NOMO-1 (cell line): ENCODE measurements around the gene TTLL5.

ENCODE experiments used
- DNase-seq, 2 experiments: peaks; one replicate each; lab custom pipeline; 2025; ENCODE audit not compliant: unreplicated experiment in 2 of 2; lab: John Stamatoyannopoulos, UW

The TTLL5 gene

GRCh38 chr14:75726321-75726720, 65.3 kb downstream of the TTLL5 start:
- no peak for DNase-seq

- no peak for DNase-seq
These were observed 66.1 kb downstream of the TTLL5 start for GRCh38 chr14:75727124-75727523.

- DNase-seq: no peak
These were observed 71.8 kb downstream of the TTLL5 start for GRCh38 chr14:75732888-75733287.

GRCh38 chr14:75734854-75735253, 73.8 kb downstream of the TTLL5 start:
- DNase-seq: no peak

- DNase-seq: no peak
These were observed 75.9 kb downstream of the TTLL5 start for GRCh38 chr14:75736845-75737485.

GRCh38 chr14:75738192-75738591, 77.1 kb downstream of the TTLL5 start:
- DNase-seq: no peak

GRCh38 chr14:75742867-75743266, 81.8 kb downstream of the TTLL5 start:
- no peak for DNase-seq

- no peak for DNase-seq
These were observed 86.9 kb downstream of the TTLL5 start for GRCh38 chr14:75747899-75748298.

GRCh38 chr14:75748336-75748735, 87.3 kb downstream of the TTLL5 start:
- DNase-seq: no peak

GRCh38 chr14:75751296-75751695, 90.2 kb downstream of the TTLL5 start:
- DNase-seq: no peak

GRCh38 chr14:75752086-75752485, 91.0 kb downstream of the TTLL5 start:
- DNase-seq: no peak

GRCh38 chr14:75752907-75753594, 92.0 kb downstream of the TTLL5 start:
- DNase-seq: no peak

GRCh38 chr14:75753696-75754095, 92.7 kb downstream of the TTLL5 start:
- no peak for DNase-seq

- no peak for DNase-seq
These were observed 96.8 kb downstream of the TTLL5 start for GRCh38 chr14:75757644-75758402.

GRCh38 chr14:75764020-75764419, 103.0 kb downstream of the TTLL5 start:
- DNase-seq: no peak

GRCh38 chr14:75769047-75769685, 108.1 kb downstream of the TTLL5 start:
- no peak for DNase-seq

- no peak for DNase-seq
These were observed 109.6 kb downstream of the TTLL5 start for GRCh38 chr14:75770635-75771034.

- DNase-seq: no peak
These were observed 110.5 kb downstream of the TTLL5 start for GRCh38 chr14:75771595-75771994.

GRCh38 chr14:75773046-75773445, 112.0 kb downstream of the TTLL5 start:
- no peak for DNase-seq

- no peak for DNase-seq
These were observed 120.0 kb downstream of the TTLL5 start for GRCh38 chr14:75781096-75781495.

- DNase-seq: no peak
These were observed 122.1 kb downstream of the TTLL5 start for GRCh38 chr14:75783184-75783583.
